A673 (cell line): ENCODE measurements around the gene LYL1. TPM values are rescaled to one million over a fixed set of nuclear protein-coding genes. Genes with fewer than 3 reads are reported as not detected.
"Not testable (repeated sequence)": the region's sequence is repeated elsewhere in the genome, so short reads cannot be mapped to it uniquely, and the experiment has no call there.

Source experiments
- BruUV-seq: library from RNA; stranded (reverse); fragments of 400-500 nt; replicated peaks from 2 replicates; lab custom pipeline; 2021; lab: Mats Ljungman, UMichigan
- CTCF ChIA-PET: fragments of 300-600 bp; sonication (Branson Sonifier 250); formaldehyde crosslinking; loops from one replicate; lab custom pipeline; 2022; ENCODE audit warnings: antibody characterized with exemption; lab: Charles Lee
- POLR2A ChIA-PET: fragments of 300-600 bp; sonication (Branson Sonifier 250); formaldehyde crosslinking; loops from one replicate; lab custom pipeline; 2022; ENCODE audit warnings: antibody characterized with exemption; ENCODE audit not compliant: low non-redundant PET; lab: Charles Lee
- DNase-seq: peaks from one replicate; pipeline ENCODE4 v3.0.0-alpha.2; 2015; ENCODE audit warnings: low spot score
- H3K27ac ChIP-seq: fragments of 200-600 bp; sonication (generic); 2 replicates; pipeline ENCODE4 v1.5.1; 2016; ENCODE audit warnings: mixed run types, low read depth, mild to moderate bottlenecking, mixed read lengths, antibody characterized with exemption, low read length; ENCODE audit not compliant: poor library complexity, severe bottlenecking
- H3K27me3 ChIP-seq: fragments of 200-600 bp; sonication (generic); replicated peaks from 2 replicates; pipeline ENCODE4 v1.6.1; 2017; ENCODE audit warnings: mixed run types, low read depth, mild to moderate bottlenecking, mixed read lengths, antibody characterized with exemption, low read length; ENCODE audit not compliant: insufficient read depth, poor library complexity
- H3K36me3 ChIP-seq: fragments of 200-600 bp; sonication (generic); 2 replicates; pipeline ENCODE4 v1.6.1; 2016; ENCODE audit warnings: mixed run types, mild to moderate bottlenecking, mixed read lengths, antibody characterized with exemption, low read length; ENCODE audit not compliant: insufficient read depth, poor library complexity, severe bottlenecking
- H3K4me1 ChIP-seq: fragments of 200-600 bp; sonication (generic); 2 replicates; pipeline ENCODE4 v1.6.1; 2017; ENCODE audit warnings: mixed run types, mild to moderate bottlenecking, mixed read lengths, antibody characterized with exemption, low read length; ENCODE audit not compliant: insufficient read depth, poor library complexity, severe bottlenecking
- H3K4me3 ChIP-seq: fragments of 200-600 bp; sonication (generic); 2 replicates; pipeline ENCODE4 v1.5.1; 2016; ENCODE audit warnings: low read depth, mixed run types, mild to moderate bottlenecking, mixed read lengths, low read length; ENCODE audit not compliant: poor library complexity, severe bottlenecking
- H3K9me3 ChIP-seq: fragments of 200-600 bp; sonication (generic); 2 replicates; pipeline ENCODE4 v1.6.1; 2016; ENCODE audit warnings: mixed run types, low read depth, mild to moderate bottlenecking, mixed read lengths, antibody characterized with exemption, low read length; ENCODE audit not compliant: poor library complexity, severe bottlenecking
- CTCF ChIP-seq: fragments of 300-800, 200-600 bp; sonication (generic); conservative IDR thresholded peaks from 2 replicates; pipeline ENCODE4 v1.5.1; 2017; ENCODE audit warnings: low read depth, mild to moderate bottlenecking, antibody characterized with exemption, low read length, moderate library complexity, mixed read lengths
- EZH2 ChIP-seq: fragments of 200-600 bp; sonication (generic); IDR thresholded peaks from 2 replicates; pipeline ENCODE4 v1.6.1; 2017; ENCODE audit warnings: borderline replicate concordance, low read depth, mild to moderate bottlenecking, mixed read lengths, antibody characterized with exemption, low read length; ENCODE audit not compliant: poor library complexity, severe bottlenecking
- intact Hi-C: fragments of 100-400 bp; cut with micrococcal nuclease; formaldehyde crosslinking; loops from one replicate; pipeline ENCODE4 v1.10.0; 2022; ENCODE audit not compliant: unreplicated experiment
- total RNA-seq: library from RNA; stranded (reverse); gene quantifications from 2 replicates; pipeline ENCODE4 v1.2.3, GENCODE V29; 2021

The LYL1 gene
- total RNA-seq, 1 experiment from 2014 or later: not detected

- CTCF ChIA-PET: no interaction called here
- H3K9me3 ChIP-seq: no peaks in the 10 kb centered on the region
- H3K27ac ChIP-seq: peak overlapping the region; percentile 98
- intact Hi-C loops: loop anchor here (2.0 kb wide), 2 partner anchors 14 to 32 kb away; partner anchors contain the start of gene NACC1
- H3K27me3 ChIP-seq: no peaks in the 10 kb centered on the region
- H3K4me3 ChIP-seq: peak overlapping the region; percentile 72
- TF ChIP-seq CTCF: no peak
- no peak for TF ChIP-seq EZH2
- H3K4me1 ChIP-seq: peaks cover 12% of the 10 kb centered on the region
- peak; percentile 49 for DNase-seq
- H3K36me3 ChIP-seq: peaks cover 17% of the 10 kb centered on the region
- BruUV-seq: TSS peak; percentile 41
- POLR2A ChIA-PET: interaction anchor here (0.5 kb wide), 1 partner anchor 330 kb away, joined by 6 read pairs; no protein-coding TSS in a partner anchor
Observed at GRCh38 chr19:13150931-13151604, 48.4 kb upstream of the LYL1 start.

DNA sequence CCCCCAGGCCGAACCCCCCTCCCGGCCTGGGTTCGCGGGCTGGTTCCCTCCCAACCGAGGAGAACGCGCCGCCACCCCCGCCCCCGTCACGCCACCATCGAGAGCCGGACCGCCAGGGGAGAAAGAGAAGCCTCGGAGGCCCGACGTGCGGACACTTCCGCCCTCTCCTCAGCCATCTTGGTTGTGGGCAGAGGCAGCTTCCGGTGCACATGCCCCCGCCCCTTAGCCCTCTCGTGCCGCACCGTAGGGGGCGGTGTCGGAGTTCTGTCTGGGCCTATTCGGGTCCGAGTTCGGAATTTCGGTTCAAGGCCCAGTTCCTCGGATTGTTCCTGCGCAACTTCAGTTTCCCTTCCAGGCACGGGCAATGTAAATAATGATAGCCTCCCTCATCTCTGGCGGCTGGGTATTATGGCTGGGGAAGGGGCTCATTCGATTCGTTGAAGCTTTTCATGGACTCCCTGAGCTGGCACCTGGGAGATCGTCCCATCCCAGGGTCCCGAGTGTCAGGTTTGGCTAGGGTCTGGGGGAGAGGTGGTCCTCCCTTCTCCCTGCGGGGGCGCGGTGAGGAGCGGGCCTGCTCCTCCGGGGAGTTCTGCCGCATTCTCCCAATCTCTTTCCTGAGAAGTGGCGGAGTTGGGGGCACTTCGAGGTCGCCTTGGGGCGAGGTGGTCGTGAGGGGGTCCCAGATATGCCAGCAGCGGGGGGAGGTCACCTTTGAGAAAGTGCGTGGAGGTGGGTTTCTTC is 47.7 kb upstream of the LYL1 start, which contains the start of the genes IER2 and STX10:
Gene IER2 (plus strand): TSS at position 225 of the 744 bp plus-strand sequence. CDS start 2,776 bp downstream, outside the sequence.
Gene STX10 (minus strand): TSS at position 189 of the 744 bp plus-strand sequence. CDS start 202 bp downstream, outside the sequence.
- ChIA-PET CTCF (interaction anchor here (0.5 to 1.1 kb wide), 3 partner anchors 30 to 144 kb away, joined by 3 to 4 read pairs (median 3); no protein-coding TSS in a partner anchor), POLR2A (no interaction called here)
- H3K36me3 ChIP-seq: peaks cover 17% of the 10 kb centered on the region
- TF ChIP-seq EZH2: no peak
- TF ChIP-seq CTCF: peak; percentile 55
- H3K4me1 ChIP-seq: peaks cover 6% of the 10 kb centered on the region
- no TSS peak for BruUV-seq
- intact Hi-C loops: loop anchor here (2.0 kb wide), 2 partner anchors 14 to 32 kb away; partner anchors contain the start of gene NACC1
- peak within 1 kb of the TSS; percentile 72 for H3K4me3 ChIP-seq
- peak; percentile 97 for DNase-seq
- H3K27me3 ChIP-seq: no peaks in the 10 kb centered on the region
- H3K9me3 ChIP-seq: no peaks in the 10 kb centered on the region
- H3K27ac ChIP-seq: peak within 1 kb of the TSS; percentile 98

DNA sequence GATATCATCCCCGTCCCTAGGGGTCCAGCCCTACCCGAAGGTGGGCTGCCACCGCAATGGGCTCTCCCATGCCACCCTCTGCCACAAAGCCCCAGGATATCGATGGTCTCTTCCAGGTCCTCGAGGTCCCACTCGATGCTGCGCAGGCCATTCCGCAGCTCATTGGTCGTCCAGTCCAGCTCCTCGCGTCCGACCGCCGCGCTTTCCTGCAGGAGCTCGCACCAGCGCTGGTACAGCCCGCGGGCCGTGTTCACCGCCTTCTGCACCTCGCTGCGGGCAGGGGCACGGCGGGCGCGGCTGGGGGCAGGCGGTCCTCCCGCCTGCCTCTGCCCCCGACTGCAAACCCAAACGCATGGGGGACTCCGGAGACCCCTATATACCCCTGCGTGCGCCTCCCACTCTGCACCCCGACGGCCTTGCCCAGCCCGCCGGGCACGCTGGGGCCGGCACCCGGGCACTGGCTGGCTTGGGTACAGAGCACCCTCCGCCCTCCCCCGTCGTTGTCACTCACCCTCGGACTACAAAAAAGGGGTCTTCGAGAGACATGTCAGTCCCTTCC is 47.0 kb upstream of the LYL1 start:
- no peaks in the 10 kb centered on the region for H3K27me3 ChIP-seq
- H3K9me3 ChIP-seq: no peaks in the 10 kb centered on the region
- no TSS peak for BruUV-seq
- TF ChIP-seq CTCF (no peak), EZH2 (no peak)
- ChIA-PET CTCF (interaction anchor here (0.5 to 1.1 kb wide), 4 partner anchors 29 to 145 kb away, joined by 3 to 4 read pairs (median 3); no protein-coding TSS in a partner anchor), POLR2A (no interaction called here)
- H3K4me3 ChIP-seq: peak overlapping the region; percentile 72
- intact Hi-C loops: loop anchor here (2.0 kb wide), 2 partner anchors 15 to 31 kb away; partner anchors contain the start of gene NACC1
- H3K4me1 ChIP-seq: peaks cover 3% of the 10 kb centered on the region
- H3K27ac ChIP-seq: peak overlapping the region; percentile 98
- H3K36me3 ChIP-seq: peaks cover 15% of the 10 kb centered on the region
- DNase-seq: peak; percentile 57

GRCh38 chr19:13149173-13149627 is 46.5 kb upstream of the LYL1 start:
- H3K4me1 ChIP-seq, POLR2A ChIA-PET, H3K9me3 ChIP-seq, BruUV-seq, intact Hi-C loops, H3K27me3 ChIP-seq, DNase-seq: not testable (repeated sequence)
- Histone ChIP-seq H3K4me3 (peak overlapping the region; percentile 72), H3K27ac (peak overlapping the region; percentile 98), H3K36me3 (peaks cover 15% of the 10 kb centered on the region)
- CTCF ChIA-PET: interaction anchor here (0.6 to 1.1 kb wide), 2 partner anchors 29 to 31 kb away, joined by 3 read pairs; no protein-coding TSS in a partner anchor
